Stimulated activated CD4-positive, alpha-beta T cell treated with anti-CD3 and anti-CD28 coated beads, Interleukin-2, amount 100 ng/mL, for 48 hours (primary cell): ENCODE measurements around the gene LYZL6.
"Not testable (repeated sequence)": the region's sequence is repeated elsewhere in the genome, so short reads cannot be mapped to it uniquely, and the experiment has no call there.

ENCODE experiments used
- DNase-seq, 2 donors: peaks; one replicate each; pipeline ENCODE4 v3.0.0-alpha.2; 2020

Gene LYZL6

DNA sequence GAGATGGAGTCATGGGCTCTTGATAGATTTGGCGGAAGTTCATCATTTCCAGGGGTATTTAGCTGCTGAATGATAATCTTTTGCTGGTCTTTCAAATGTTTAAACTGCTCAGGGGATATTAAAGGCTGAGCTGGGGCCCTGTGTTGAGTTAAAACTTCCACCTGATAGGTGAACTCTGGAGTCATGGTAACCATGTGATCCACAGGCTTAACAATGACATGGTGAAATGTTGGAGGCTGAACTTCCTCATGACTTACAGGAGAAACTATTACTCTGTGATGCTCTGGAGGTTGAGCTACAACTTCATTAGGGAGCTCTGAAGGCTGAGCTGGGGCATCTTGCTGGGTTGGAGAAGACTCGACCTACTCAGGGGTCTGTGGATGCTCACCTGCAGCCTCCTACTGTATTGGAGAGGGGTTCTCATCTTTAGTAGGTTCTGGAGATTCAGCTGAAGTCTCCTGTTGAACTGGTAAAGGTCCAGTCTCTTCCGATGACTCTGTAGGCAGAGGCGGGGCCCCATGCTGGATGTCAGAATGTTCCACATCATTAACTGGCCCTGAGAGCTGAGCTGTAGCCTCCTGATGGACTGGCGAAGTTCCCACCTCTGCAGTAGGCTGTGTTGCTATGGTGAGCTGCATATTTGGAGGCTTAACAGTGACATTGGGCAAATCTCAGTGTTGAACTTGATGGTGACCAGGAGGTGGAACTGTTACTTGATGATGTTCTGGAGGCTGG, 37.2 kb downstream of the LYZL6 start:
- no peak for DNase-seq

DNA sequence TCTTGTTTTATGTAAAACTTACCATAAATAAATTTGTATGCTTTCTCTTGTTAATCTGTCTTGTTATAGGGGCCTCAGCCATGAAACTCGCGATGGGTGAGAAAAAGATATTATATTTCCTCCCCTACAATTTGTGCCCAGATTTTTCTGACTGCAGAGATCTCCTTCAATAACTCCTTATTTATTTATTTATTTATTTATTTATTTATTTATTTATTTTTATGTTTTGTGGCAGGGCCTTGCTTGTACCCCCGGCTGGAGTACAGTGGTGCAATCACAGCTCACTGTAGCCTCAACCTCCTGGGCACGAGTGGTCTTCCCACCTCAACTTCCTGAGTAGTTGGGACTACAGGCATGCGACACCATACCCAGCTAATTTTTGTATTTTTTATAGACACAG, 40.1 kb downstream of the LYZL6 start:
- no peak for DNase-seq

DNA sequence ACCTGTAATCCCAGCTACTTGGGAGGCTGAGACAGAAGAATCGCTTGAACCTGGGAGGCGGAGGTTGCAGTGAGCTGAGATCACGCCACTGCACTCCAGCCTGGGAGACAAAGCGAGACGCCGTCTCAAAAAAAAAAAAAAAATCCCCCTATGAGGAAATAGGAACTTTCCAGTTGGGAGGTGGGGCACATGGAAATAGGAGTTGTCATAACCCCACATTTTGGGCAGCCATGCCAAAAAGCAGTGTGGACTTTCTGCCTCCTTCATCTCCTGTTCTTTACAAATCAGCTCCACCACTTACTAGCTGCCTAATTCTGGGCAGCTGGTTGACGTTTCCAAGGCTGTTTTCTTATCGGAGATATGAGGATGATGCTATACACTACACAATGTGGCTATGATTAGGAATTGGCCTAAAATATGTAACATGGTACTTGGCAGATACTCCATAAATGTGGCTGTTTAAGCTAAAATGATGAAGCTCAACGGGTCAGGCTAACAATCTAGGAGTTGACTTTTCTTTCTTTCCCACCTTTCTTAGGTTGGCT, 41.8 kb downstream of the LYZL6 start:
- DNase-seq, result no peak

DNA sequence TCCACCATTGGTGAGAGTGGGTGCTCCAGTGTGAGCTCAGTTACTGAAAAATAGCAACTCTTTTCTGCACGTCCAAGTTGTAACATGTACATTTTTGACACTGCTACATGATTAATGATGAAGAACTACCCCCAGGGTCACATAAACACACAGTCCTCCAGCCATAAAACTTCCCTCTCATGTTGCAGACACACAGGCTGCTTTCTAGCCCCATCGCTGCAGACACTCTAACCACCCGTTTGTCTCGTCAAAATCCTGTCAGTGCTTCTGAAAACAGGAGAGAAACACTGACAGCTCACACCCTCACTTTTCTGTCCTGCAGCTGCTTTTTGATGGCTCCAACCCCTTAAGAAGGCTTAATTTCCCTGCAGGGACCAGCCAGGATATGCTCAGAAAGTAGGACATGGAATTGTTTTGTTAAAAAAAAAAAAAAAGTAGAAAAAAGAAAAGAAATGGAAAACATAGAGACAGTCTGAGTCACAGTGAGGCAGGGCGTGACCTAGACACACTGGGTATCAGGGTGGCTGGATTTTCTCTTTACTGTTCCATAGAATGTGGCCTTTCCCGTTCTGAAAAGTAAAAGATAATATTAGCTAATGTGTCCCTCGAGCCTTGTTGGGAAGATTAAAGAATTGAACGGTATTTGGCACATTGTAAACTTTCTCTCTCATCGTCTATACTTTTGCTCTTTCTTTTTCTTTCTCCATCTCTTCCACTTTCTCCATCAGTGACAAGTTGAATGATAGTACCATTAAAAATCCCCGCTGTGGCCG, 42.6 kb downstream of the LYZL6 start:
- DNase-seq, result no peak

DNA sequence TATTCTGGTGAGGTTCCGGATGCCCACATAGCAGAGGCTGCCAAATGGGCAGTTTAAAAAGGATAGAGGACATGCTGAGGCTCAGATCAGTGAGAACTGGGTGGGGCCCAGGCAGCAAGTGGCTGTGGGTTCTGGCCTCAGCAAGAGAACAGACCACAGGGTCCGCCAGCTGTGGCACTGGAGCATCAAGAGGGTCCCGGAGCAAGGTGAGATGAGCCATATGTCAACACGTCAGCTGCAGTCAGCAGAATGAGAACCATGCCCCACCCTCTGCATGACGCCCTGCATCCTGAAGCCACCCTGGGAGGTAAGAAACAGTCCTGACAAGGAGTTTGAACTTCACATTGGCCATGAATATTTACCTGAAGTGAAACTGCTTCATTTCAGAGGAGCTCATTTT, 43.2 kb downstream of the LYZL6 start:
- DNase-seq, result no peak

DNA sequence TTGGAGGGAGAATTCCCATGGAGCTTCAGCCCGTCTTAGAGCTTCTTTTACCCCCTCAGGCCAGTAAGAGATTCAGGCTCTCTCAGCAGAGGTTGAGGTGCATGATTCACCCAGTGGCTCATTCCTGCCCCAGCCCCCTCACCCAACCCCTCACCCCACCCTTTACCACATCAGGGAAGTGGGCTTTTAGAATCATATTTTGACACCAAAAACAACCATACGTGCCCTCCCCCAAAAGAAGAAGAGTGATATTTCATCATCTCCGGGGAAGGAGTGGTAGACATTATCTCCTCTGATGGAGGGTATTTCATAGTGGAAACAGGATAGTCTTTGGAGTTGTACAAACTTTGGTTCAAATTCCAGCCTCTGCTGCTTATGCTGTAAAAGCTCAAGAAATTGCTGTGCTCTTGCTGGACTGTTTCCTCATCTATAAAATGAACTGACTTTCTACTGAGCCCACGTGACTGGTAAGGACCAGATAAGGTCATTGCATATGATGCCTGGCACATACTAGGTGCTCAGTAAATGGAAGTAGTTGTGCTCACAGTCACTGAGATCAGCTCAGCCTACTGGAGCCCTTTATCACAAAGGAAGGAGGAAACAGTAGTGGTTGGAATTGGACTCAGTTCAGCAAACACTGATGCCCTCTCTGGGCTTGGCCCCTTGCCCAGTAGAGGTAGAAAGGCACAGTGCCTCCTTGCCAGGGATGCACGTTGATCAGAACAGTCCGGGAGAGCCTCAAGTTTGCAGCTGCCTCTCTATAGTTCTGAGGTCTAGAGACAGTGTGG, 45.0 kb downstream of the LYZL6 start:
- no peak for DNase-seq

DNA sequence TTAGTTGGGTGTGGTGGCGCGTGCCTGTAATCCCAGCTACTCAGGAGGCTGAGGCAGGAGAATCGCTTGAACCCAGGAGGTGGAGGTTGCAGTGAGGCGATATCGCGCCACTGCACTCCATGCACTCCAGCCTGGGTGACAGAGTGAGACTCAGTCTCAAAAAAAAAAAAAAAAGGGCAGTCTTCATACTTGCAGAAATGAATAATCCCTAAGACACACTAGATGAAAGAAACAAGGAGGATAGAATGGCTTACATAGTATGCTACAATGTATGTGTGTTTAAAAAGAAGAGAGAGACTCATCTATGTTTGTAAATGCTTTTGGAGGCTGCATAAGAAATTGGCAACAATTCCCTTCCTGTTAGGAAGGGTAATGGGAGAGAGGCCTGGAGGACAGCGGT, 45.7 kb downstream of the LYZL6 start:
- DNase-seq, result not testable (repeated sequence)

DNA sequence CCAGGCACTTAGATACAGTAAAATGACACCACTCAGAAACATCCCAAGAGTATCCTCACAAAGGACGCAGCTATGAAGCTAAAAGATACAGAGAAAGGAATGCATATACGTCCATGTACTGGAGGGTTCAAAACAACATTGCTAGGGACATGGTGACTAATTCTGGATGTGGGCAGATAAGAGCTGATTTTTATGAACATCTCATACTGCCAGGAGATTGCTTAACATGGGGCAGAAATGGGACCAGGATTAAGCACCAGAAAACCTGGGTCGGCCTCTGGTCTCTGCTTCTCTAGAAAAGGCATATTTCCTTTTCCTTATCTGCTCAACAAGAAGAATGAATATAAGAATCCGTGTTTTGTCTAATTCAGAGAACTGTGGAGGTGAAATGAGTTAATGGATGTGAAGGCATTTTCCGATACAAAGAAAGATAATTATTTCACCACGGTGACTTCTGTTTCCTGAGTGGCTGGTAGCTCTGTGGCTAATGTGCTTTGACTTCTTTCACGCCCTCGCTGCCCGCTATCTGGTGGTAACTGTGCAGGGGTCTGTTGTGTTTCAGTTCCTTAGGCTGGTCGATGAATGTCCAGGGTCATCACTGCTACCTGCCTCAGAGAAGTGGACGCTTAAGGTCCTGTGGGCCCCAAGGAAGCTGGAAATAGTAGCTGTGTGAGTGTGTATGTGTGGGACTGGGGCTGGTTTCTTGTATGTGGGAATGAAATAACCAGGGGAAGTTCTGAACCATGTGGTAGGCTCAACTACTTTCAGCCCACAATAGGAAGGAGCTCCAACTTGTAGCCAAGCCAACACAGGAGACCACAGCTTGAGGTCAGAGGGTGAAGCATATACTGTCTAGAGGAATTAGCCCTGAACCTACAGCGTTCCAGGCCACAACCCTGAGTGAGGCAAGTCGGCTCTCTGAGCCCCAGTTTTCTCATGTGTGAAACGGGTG, 47.6 kb downstream of the LYZL6 start:
- no peak for DNase-seq

DNA sequence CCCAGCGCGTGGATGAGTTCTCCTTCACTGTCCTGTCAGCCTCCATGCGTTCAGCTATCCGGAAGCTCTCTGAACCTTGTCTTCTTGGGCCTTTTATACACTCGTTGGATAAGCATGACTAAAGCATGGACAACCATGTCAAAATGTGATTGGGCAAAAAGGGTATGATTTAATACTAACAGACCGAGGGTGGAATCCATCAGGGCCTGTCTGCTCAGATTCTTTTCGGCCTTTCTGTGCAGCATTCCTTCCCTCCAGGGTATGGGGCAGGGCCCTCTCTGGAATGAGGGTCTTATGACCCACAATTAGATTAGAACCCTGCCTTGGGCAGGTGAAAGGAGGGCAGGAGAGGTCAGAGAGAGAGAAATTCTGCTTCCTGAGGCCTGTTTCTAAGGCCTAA, 49.3 kb downstream of the LYZL6 start:
- DNase-seq, result no peak

DNA sequence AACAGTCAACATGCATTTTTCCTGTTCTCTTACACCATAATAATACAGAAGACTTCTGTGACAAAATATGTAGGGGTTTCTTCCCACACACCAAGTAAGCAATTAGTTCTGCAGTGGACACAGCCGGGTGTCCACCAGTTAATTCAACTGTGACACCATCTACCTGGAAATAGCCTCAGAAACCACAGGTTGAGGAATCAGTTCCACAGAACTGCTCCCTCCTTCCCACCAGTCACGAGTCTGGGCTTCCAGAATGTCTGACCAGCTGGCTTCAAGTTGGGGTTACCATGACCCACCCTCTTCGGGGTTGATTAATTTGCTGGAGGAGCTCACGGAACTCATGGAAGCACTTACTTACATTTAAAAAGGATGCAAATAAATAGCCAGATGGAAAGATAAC, 49.8 kb downstream of the LYZL6 start:
- DNase-seq, result no peak

DNA sequence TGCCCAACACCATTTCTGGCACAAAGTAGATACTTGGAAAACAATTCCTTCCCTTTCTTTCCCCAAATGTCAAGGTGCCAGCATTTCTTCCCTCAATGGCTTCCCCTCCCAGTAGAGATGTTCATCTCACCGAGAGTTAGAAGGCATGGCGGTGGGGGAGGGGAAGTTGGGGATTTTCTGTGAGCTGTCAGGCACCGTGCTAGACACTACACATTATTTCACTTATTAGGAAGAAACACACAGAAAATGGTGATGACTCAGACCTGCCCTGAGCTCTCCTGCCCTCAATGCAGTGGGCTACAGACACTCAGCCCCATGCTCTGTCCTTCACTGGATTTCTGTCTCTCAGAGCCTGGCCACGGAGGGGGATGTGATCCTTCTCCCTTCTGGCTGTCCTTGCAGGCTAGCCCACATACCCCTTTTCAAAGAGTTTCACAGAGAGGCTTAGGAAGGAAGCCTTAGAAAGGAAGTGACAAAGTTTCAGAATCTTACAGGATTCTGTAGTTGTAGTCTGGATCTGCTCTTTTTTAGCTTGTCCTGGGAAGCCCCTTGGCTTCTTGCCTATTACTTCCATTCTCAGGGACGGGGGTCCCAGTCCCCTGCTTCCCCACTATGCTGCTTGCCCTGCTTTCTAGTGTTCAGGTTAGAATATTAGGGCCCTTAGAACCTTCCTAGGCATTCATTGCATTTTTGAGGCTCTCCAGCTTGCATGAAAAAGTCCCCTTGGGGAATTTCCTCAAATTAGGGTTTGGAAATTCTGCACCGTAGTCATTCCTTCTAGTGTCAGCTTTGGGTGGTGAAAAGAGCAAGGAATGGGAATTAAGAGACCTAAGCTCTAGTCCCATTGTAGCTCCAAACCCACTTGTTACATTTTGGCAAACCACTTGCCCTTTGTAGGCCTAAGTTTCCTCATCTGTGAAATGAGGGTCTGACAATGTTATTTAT, 51.1 kb downstream of the LYZL6 start:
- peak; percentile 50 to 51 for DNase-seq

DNA sequence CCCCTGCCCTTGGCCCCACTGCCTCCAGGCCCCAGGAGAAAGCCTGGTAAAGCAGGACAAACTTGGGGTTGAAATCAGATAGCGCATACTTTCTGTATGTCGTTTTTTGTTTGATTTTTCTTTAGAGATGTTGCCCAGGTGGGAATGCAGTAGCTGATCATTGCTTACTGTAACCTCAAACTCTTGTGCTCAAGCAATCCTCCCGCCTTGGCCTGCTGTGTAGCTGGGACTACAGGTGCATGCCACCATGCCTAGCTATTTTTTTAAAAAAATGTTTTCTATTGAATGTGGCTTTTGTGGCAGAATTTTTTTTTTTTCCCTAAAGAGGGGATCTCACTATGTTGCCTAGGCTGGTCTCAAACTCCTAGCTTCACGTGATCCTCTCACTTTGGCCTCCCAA, 52.2 kb downstream of the LYZL6 start:
- no peak for DNase-seq

DNA sequence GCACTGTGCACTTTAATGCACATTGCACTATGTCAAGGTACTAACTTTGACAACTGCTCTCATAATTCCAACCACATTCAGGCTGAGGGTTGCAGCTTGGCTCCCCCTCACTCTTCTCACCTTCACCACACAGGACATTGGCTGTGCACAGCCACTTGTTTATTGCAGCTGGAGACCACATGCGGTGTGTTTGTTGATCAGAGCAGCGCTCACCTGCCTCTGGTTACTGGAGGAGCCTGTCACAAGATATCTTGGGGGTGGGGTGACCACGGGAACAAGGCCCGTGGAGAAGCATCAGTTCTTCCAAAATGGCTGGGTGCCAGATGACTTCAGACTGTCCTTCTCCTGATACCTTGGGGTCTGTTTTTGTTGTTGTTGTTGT, 52.7 kb downstream of the LYZL6 start:
- no peak for DNase-seq

DNA sequence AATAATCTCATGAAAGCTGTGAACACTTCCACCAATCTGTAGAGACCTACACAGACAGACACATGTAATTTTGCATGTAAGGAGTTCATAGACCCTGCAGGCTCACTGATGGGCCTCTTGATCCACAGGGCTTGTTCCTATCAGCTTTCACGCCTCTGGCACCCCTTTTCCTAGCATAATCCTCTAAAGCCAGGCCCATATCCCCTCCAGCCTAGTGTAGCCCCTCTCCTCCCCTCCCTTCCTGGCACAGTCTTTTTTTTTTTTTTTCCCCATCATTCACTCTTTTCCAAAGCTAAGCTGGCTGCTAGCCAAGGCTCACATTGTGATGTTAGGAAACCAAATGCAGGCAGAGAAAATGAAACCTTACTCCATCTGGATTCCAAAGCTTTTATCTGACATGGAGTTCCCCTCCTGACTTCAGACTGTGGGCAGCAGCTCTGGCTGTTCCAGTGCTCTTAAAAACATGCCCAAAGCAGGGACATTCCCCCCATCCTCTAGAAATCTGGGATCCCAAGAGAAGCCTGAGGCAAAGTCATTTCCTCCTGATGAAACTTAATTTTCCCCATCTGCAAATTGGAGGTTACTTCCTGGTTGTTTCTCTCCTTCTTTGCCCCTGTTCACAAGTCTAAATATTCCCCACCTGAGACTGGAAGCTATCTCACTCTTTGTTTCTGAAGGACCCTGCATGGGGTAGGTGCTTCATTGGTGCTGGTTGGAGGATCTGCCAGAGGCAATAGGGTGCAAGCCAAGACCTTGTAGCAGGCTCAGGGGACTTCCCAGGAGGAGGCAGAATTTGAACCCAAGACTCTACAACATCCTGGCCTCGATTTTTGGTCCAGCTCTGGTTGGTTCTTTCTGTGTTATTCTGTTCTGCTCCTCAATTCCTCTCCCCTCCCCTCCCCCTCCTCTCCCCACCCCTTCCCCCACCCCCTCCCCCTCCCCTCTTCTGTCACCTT, 53.4 kb downstream of the LYZL6 start:
- no peak for DNase-seq

DNA sequence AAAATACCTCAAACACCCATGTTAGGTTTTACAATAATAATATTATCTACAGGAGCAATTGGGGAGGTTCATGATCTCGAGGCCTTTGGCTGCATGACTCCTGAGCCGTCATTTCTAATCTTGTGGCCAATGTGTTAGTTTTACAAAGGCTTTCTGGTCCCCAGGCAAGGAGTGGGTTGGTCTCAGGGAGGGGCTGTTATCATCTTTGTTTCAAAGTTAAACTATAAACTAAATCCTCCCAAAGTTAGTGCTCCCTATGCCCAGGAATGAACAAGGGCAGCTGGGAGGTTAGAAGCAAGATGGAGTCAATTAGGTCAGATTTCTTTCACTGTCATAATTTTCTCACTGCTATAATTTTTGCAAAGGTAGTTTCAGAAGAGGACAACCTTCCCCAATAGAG, 54.3 kb downstream of the LYZL6 start:
- no peak for DNase-seq
